ENCODE data around the gene CLEC18A.

- TF ChIP-seq CTCF (IDR thresholded peaks at IDR 0.05; ENCODE audit: low read depth, low read length), result no peak
- no peak for TF ChIP-seq MAX (IDR thresholded peaks at IDR 0.05; ENCODE audit: low read depth, low read length)
- no peak for TF ChIP-seq POLR2A (IDR thresholded peaks at IDR 0.05; ENCODE audit: extremely low read depth, insufficient read length)
These were observed 16.4 kb upstream of the CLEC18A start for GRCh38 chr16:69934751-69935150.

Measured in NB4 (cell line).